Measurements from ENCODE around the gene FBXL19. TPM values are rescaled to one million over a fixed set of nuclear protein-coding genes. Genes with fewer than 3 reads are reported as not detected.

The FBXL19 gene
- total RNA-seq, 1 donor from 2014 or later, result 21.4 TPM

DNA sequence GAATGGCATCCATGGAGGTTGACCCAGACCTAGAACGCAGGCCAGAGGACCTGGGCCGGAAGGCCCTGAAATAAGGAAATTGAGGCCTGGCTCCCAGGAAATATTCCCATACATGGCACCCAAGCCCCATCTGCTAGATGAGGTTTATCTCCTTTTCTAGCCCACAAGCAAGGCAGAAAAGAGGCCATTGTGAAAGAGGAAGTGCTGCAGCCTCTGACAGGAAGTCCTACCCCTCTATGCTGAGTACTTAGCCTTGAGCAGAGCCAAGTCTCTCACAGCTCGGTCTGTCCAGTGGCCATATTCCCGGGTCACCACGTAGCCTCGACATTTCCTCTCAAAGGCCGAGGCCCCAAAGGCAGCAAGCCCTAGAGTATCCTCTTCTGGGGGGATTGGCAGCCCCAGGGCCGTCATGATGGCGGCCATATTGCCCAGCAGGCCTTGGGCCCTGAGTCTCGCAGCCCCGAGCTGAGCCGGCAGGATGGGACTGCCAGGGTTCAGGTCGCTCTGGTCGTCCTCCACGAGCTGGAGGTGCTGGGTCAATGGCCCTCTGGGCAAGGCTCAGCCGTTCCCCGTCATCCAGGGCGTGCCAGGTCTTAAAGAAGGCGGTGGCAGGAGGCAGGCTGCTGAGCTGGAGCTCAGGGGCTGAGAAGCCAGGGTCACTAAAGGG is 19.1 kb upstream of the FBXL19 start:
- no peak for DNase-seq (ENCODE audit: extremely low spot score in 2 of 2)
- no peaks in the 10 kb centered on the region for H3K36me3 ChIP-seq
- no peaks in the 10 kb centered on the region for H3K9me3 ChIP-seq
- intact Hi-C loops (cut with DNase I), result loop anchor here (5.0 kb wide), 1 partner anchor 62 kb away; no protein-coding TSS in a partner anchor
- peaks cover 28% of the 10 kb centered on the region for H3K4me1 ChIP-seq
- H3K27ac ChIP-seq, result peak overlapping the region; percentile 91
- TF ChIP-seq, protein P1, sequence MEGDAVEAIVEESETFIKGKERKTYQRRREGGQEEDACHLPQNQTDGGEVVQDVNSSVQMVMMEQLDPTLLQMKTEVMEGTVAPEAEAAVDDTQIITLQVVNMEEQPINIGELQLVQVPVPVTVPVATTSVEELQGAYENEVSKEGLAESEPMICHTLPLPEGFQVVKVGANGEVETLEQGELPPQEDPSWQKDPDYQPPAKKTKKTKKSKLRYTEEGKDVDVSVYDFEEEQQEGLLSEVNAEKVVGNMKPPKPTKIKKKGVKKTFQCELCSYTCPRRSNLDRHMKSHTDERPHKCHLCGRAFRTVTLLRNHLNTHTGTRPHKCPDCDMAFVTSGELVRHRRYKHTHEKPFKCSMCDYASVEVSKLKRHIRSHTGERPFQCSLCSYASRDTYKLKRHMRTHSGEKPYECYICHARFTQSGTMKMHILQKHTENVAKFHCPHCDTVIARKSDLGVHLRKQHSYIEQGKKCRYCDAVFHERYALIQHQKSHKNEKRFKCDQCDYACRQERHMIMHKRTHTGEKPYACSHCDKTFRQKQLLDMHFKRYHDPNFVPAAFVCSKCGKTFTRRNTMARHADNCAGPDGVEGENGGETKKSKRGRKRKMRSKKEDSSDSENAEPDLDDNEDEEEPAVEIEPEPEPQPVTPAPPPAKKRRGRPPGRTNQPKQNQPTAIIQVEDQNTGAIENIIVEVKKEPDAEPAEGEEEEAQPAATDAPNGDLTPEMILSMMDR (IDR thresholded peaks at IDR 0.05), result no peak
- TF ChIP-seq POLR2AphosphoS5 (IDR thresholded peaks at IDR 0.05; ENCODE audit: insufficient read depth in 1 of 2, low read depth in 1 of 2) (no peak), POLR2A (IDR thresholded peaks at IDR 0.05) (no peak)
- no peaks in the 10 kb centered on the region for H3K27me3 ChIP-seq
- no peak overlapping the region for H3K4me3 ChIP-seq

DNA sequence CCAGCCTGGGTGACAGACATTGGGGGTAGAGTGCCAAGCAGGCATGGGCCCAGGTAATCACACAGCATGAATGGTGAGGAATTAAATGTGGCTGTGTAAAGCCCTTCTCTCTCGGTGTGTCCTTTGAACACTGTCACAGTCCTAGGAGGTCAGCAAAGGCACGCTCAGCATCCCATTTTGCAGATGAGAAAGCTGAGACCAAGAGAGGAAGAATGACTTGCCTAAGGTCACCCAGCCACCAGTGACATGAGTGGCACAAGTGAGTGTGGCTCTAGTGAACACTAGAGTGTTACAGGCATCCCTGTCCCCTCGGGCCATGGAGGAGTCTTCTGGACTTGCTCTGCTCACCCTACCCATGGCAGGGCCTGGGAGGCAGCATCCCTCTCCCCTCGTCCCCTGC is 16.3 kb upstream of the FBXL19 start:
- intact Hi-C loops (cut with DNase I), result no loop called here
- TF ChIP-seq POLR2A (IDR thresholded peaks at IDR 0.05) (no peak), POLR2AphosphoS5 (IDR thresholded peaks at IDR 0.05; ENCODE audit: insufficient read depth in 1 of 2, low read depth in 1 of 2) (no peak)
- TF ChIP-seq, protein P1 (IDR thresholded peaks at IDR 0.05), result no peak
- H3K27me3 ChIP-seq, result no peaks in the 10 kb centered on the region
- H3K36me3 ChIP-seq, result no peaks in the 10 kb centered on the region
- no peak for DNase-seq (ENCODE audit: extremely low spot score in 2 of 2)
- peaks cover 16% of the 10 kb centered on the region for H3K4me1 ChIP-seq
- no peak overlapping the region for H3K4me3 ChIP-seq
- no peak overlapping the region for H3K27ac ChIP-seq
- H3K9me3 ChIP-seq, result no peaks in the 10 kb centered on the region

DNA sequence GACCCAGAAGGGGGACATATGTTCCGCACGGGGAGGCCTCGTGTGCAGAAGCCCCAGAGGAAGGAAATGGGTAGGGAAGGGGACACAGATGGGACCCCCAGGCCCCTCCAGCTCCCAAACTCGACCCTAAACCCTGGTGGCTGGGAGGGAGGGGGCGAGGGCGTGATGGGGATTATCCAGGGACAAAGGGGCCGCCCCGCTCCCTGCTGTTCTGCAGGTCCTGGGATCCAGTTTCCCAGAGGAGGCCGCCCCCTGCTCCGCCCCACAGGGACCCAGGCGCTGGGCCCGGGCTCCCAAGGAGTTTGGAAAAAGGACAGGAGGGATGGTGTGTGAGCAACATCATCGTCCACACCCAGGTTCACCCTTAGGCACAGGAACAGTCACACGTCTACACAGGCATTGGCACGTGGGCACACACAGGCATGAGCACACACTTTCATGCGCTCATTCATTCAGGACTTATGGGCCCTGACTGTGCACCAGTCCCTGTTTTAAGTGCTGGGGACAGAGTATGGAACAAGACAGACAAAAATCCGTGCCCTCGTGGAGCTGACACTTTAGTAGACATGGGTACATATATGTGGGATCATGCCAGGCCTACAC is 12.8 kb upstream of the FBXL19 start:
- Histone ChIP-seq H3K27me3 (no peaks in the 10 kb centered on the region), H3K4me3 (no peak overlapping the region), H3K9me3 (no peaks in the 10 kb centered on the region), H3K27ac (peak overlapping the region; percentile 38), H3K36me3 (no peaks in the 10 kb centered on the region), H3K4me1 (no peaks in the 10 kb centered on the region)
- DNase-seq (ENCODE audit: extremely low spot score in 2 of 2), result no peak
- peak in 1 of 2 donors; percentile 43 for TF ChIP-seq POLR2AphosphoS5 (IDR thresholded peaks at IDR 0.05; ENCODE audit: insufficient read depth in 1 of 2, low read depth in 1 of 2)
- TF ChIP-seq, protein P1 (IDR thresholded peaks at IDR 0.05), result no peak
- intact Hi-C loops (cut with DNase I), result no loop called here

DNA sequence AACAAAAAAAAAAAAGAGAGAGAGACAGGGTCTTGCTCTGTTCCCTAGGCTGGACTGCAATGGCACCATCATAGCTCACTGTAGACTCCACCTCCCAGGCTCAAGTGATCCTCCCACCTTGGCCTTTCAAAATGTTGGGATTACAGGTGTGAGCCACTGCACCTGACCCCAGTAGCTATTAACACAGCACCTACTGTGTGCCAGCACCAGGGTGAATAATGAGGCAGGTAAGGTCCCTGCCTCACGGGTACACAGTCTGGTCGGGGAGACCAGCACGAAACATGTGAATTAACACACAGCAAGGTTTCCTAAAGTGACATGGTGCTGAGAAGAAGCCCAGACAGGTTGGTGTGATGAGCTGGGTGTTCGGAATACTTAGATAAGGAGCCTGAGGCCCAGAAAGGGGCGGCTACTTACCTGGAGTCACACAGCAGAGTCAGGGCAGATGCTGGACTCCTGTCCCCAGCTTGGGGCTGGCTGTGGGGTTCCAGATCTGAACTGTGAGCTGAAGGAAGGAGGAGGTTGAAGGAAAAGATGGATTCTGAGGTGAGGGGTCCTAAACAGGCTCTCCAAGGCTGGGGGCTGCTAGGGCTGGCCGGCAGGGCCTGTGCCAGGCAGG is 10.5 kb upstream of the FBXL19 start:
- intact Hi-C loops (cut with DNase I), result no loop called here
- Histone ChIP-seq H3K9me3 (no peaks in the 10 kb centered on the region), H3K27ac (no peak overlapping the region), H3K36me3 (no peaks in the 10 kb centered on the region), H3K27me3 (no peaks in the 10 kb centered on the region), H3K4me3 (no peak overlapping the region), H3K4me1 (no peaks in the 10 kb centered on the region)
- DNase-seq (ENCODE audit: extremely low spot score in 2 of 2), result no peak
- TF ChIP-seq POLR2AphosphoS5 (IDR thresholded peaks at IDR 0.05; ENCODE audit: insufficient read depth in 1 of 2, low read depth in 1 of 2), result no peak
- TF ChIP-seq, protein P1 (IDR thresholded peaks at IDR 0.05), result no peak
- no peak for TF ChIP-seq POLR2A (IDR thresholded peaks at IDR 0.05)

DNA sequence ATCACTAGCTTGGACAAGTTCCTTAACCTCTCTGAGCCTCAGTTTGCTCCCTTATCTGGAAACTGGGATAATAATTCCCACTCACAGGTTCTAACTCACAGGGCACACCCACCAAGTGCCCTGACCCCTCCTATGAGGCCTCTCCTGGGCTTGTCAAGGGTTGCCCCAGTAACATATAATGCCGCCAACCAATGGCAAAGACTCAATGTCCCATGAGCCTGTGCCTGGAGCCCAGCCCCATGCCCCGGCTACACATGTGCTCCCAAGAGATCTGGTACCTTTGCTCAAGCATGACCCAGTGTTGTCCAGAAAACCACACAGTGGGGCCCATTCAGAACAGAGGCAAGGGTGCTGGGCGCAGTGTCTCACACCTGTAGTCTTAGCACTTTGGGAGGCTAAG is 8.5 kb upstream of the FBXL19 start:
- Histone ChIP-seq H3K27me3 (no peaks in the 10 kb centered on the region), H3K9me3 (no peaks in the 10 kb centered on the region), H3K36me3 (no peaks in the 10 kb centered on the region), H3K4me1 (no peaks in the 10 kb centered on the region), H3K27ac (no peak overlapping the region), H3K4me3 (no peak overlapping the region)
- intact Hi-C loops (cut with DNase I), result no loop called here
- DNase-seq (ENCODE audit: extremely low spot score in 2 of 2), result no peak
- TF ChIP-seq, protein P1 (IDR thresholded peaks at IDR 0.05), result no peak
- TF ChIP-seq POLR2AphosphoS5 (IDR thresholded peaks at IDR 0.05; ENCODE audit: insufficient read depth in 1 of 2, low read depth in 1 of 2) (no peak), POLR2A (IDR thresholded peaks at IDR 0.05) (no peak)

Data from vagina (tissue), 2 donors.